NCI-H2227 treated with DMSO at 0.1 percent for 48 hours (cell line): ENCODE data around the gene RIPPLY2.
"Not testable (repeated sequence)": the region's sequence is repeated elsewhere in the genome, so short reads cannot be mapped to it uniquely, and the experiment has no call there.

Experiments used
- DNase-seq: peaks from one replicate; lab custom pipeline; 2025; lab: John Stamatoyannopoulos, UW

Gene RIPPLY2

GRCh38 chr6:83860359-83860755 lies 7.2 kb downstream of the RIPPLY2 start:
- DNase-seq = no peak

GRCh38 chr6:83860782-83861495 lies 7.8 kb downstream of the RIPPLY2 start:
- no peak for DNase-seq

GRCh38 chr6:83862776-83863471 lies 9.8 kb downstream of the RIPPLY2 start:
- DNase-seq = no peak

- DNase-seq = no peak
Observed at GRCh38 chr6:83867043-83867442, 13.9 kb downstream of the RIPPLY2 start.

- no peak for DNase-seq
Observed at GRCh38 chr6:83867527-83868161, 14.5 kb downstream of the RIPPLY2 start.

- DNase-seq = no peak
Observed at GRCh38 chr6:83868639-83869038, 15.5 kb downstream of the RIPPLY2 start.

- DNase-seq = no peak
Observed at GRCh38 chr6:83870649-83871048, 17.5 kb downstream of the RIPPLY2 start.

- DNase-seq = no peak
Observed at GRCh38 chr6:83872386-83873118, 19.4 kb downstream of the RIPPLY2 start.

- DNase-seq = no peak
Observed at GRCh38 chr6:83873869-83874268, 20.7 kb downstream of the RIPPLY2 start.

- no peak for DNase-seq
Observed at GRCh38 chr6:83875843-83876242, 22.7 kb downstream of the RIPPLY2 start.

GRCh38 chr6:83878902-83879644 lies 25.9 kb downstream of the RIPPLY2 start:
- DNase-seq = no peak

- DNase-seq = no peak
Observed at GRCh38 chr6:83879746-83880145, 26.6 kb downstream of the RIPPLY2 start.

- no peak for DNase-seq
Observed at GRCh38 chr6:83883240-83883639, 30.1 kb downstream of the RIPPLY2 start.

- peak; percentile 37 for DNase-seq
Observed at GRCh38 chr6:83884523-83884922, 31.4 kb downstream of the RIPPLY2 start.

- no peak for DNase-seq
Observed at GRCh38 chr6:83885984-83886383, 32.8 kb downstream of the RIPPLY2 start.

GRCh38 chr6:83889621-83890020 lies 36.5 kb downstream of the RIPPLY2 start:
- no peak for DNase-seq

- no peak for DNase-seq
Observed at GRCh38 chr6:83890520-83890919, 37.4 kb downstream of the RIPPLY2 start.

- DNase-seq = no peak
Observed at GRCh38 chr6:83891586-83891985, 38.4 kb downstream of the RIPPLY2 start.

- DNase-seq = no peak
Observed at GRCh38 chr6:83893024-83893423, 39.9 kb downstream of the RIPPLY2 start.

GRCh38 chr6:83897094-83897493 lies 43.9 kb downstream of the RIPPLY2 start:
- not testable (repeated sequence) for DNase-seq

GRCh38 chr6:83901624-83902023 lies 48.5 kb downstream of the RIPPLY2 start:
- no peak for DNase-seq

GRCh38 chr6:83904395-83904794 lies 51.2 kb downstream of the RIPPLY2 start:
- no peak for DNase-seq
